22Rv1 (cell line): Measurements from ENCODE around the gene PTPN18.
A peak's percentile ranks its signal among the peaks of the same experiment; 100 is the strongest.

Experiments
- H3K27ac ChIP-seq: fragments of 450-650 bp; 2 replicates; pipeline ENCODE4 v1.5.1; 2017
- ZFX ChIP-seq: fragments of 450-650 bp; IDR thresholded peaks from 2 replicates; pipeline ENCODE4 v1.6.1; 2017; ENCODE audit warnings: antibody characterized with exemption, borderline replicate concordance
- TF ChIP-seq, protein P1 (sequence below): fragments of 450-650 bp; IDR thresholded peaks from 2 replicates; pipeline ENCODE4 v1.5.1; 2017; ENCODE audit warnings: mild to moderate bottlenecking

PTPN18 gene, protein sequence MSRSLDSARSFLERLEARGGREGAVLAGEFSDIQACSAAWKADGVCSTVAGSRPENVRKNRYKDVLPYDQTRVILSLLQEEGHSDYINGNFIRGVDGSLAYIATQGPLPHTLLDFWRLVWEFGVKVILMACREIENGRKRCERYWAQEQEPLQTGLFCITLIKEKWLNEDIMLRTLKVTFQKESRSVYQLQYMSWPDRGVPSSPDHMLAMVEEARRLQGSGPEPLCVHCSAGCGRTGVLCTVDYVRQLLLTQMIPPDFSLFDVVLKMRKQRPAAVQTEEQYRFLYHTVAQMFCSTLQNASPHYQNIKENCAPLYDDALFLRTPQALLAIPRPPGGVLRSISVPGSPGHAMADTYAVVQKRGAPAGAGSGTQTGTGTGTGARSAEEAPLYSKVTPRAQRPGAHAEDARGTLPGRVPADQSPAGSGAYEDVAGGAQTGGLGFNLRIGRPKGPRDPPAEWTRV

DNA sequence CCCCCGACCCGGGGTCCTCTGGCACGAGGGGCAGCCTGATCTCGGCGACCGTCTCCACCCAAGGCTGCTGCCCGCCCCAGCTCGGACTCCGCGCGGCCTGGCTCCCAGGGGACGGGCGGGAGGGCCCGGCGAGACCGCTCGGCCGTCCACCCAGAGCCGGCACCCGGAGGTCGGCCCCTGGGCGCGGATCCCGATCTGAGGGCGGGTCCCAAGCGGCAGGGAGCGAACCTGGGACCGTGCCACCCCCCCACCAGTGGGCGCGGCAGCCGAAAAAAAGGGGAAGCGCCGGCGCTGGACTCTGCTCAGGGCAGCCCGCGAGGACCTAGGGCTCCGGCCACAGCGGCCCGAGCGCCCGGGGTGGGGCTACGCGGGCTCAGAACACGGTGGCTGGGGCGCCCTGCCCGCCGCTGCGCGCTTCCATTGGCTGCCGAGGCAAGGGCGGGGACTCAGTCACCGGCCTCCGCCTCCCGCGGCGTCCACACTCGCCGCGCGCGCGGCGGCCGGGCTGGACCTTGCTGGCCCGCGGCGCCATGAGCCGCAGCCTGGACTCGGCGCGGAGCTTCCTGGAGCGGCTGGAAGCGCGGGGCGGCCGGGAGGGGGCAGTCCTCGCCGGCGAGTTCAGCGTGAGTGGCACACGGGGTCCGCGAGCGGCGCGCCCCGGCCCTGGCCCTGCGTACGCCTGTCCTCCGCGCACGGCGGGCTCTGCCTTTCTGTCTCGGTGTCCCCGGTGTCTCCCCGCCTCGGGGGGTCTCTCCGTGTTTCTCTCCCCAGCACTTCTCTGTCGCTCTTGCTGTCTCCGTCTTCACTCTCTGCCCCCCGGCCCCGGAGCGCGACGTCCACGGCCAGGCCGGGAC is at the start of gene PTPN18:
PTPN18 (plus strand) TSS at position 479 of the 854 bp plus-strand sequence; CDS start at position 531, 52 bp downstream.
- H3K27ac ChIP-seq = peak within 1 kb of the TSS; percentile 75
- TF ChIP-seq, protein P1, sequence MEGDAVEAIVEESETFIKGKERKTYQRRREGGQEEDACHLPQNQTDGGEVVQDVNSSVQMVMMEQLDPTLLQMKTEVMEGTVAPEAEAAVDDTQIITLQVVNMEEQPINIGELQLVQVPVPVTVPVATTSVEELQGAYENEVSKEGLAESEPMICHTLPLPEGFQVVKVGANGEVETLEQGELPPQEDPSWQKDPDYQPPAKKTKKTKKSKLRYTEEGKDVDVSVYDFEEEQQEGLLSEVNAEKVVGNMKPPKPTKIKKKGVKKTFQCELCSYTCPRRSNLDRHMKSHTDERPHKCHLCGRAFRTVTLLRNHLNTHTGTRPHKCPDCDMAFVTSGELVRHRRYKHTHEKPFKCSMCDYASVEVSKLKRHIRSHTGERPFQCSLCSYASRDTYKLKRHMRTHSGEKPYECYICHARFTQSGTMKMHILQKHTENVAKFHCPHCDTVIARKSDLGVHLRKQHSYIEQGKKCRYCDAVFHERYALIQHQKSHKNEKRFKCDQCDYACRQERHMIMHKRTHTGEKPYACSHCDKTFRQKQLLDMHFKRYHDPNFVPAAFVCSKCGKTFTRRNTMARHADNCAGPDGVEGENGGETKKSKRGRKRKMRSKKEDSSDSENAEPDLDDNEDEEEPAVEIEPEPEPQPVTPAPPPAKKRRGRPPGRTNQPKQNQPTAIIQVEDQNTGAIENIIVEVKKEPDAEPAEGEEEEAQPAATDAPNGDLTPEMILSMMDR = peak; percentile 55
- no peak for TF ChIP-seq ZFX

DNA sequence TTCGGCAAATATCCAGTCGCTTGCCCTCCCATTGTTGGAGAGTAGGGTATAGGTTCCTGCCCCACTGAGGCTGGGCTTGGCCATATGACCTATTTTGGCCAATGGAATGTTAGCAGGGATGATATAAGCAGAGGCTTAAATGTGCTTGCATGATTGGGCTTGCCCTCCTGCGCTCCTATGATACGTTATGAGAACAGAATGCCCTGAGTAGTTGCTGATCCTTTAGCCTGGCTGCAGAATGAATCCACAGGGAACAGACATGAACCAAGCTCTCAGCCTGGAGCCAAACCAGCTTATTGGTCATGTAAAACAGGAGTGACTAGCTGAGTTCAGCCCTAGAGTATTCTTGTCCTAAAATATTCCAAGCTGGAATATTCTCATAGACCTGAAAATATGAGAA is 48.0 kb upstream of the PTPN18 start:
- TF ChIP-seq ZFX = no peak
- TF ChIP-seq, protein P1 = no peak
- H3K27ac ChIP-seq = no peak overlapping the region

- TF ChIP-seq ZFX = no peak
- TF ChIP-seq, protein P1 = no peak
- no peak overlapping the region for H3K27ac ChIP-seq
Observed at GRCh38 chr2:130310881-130311280, 45.0 kb upstream of the PTPN18 start.

GRCh38 chr2:130313812-130314334 is 42.0 kb upstream of the PTPN18 start:
- TF ChIP-seq, protein P1 = no peak
- no peak for TF ChIP-seq ZFX
- H3K27ac ChIP-seq = no peak overlapping the region

- TF ChIP-seq, protein P1 = no peak
- TF ChIP-seq ZFX = no peak
- H3K27ac ChIP-seq = no peak overlapping the region
Observed at GRCh38 chr2:130314377-130314776, 41.5 kb upstream of the PTPN18 start.

DNA sequence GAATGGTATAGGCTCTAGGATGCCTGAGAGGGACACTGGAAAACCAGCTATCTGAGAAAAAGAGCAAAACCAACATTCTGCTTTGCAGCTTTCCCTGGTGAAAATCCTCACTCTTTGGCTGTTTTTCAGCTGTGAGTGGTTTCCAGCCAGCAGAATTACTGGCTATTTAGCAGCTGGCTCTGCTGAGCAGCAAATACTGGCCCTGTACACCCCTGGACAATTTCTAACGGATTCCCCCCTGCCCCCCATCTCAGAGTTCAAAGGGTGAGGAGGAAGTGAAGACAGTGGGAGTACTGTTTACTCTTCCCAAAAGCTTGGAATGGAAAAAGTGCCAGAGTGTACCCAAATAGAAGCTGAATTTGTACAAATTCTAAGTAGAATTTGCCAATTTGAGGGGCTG is 39.3 kb upstream of the PTPN18 start:
- no peak overlapping the region for H3K27ac ChIP-seq
- TF ChIP-seq ZFX = no peak
- TF ChIP-seq, protein P1 = no peak
